Tracheal epithelial cell (primary cell): ENCODE results near the gene SLU7. TPM values are rescaled to one million over a fixed set of nuclear protein-coding genes. Genes with fewer than 3 reads are reported as not detected.

Experiments used
- total RNA-seq: library from RNA; depleted of rRNA; stranded (reverse); fragments of >200 nt; gene quantifications from 2 replicates; pipeline ENCODE4 v1.2.1, GENCODE V29; 2014

Gene SLU7
- 36.9 and 69.6 TPM in 2 replicates for total RNA-seq

DNA sequence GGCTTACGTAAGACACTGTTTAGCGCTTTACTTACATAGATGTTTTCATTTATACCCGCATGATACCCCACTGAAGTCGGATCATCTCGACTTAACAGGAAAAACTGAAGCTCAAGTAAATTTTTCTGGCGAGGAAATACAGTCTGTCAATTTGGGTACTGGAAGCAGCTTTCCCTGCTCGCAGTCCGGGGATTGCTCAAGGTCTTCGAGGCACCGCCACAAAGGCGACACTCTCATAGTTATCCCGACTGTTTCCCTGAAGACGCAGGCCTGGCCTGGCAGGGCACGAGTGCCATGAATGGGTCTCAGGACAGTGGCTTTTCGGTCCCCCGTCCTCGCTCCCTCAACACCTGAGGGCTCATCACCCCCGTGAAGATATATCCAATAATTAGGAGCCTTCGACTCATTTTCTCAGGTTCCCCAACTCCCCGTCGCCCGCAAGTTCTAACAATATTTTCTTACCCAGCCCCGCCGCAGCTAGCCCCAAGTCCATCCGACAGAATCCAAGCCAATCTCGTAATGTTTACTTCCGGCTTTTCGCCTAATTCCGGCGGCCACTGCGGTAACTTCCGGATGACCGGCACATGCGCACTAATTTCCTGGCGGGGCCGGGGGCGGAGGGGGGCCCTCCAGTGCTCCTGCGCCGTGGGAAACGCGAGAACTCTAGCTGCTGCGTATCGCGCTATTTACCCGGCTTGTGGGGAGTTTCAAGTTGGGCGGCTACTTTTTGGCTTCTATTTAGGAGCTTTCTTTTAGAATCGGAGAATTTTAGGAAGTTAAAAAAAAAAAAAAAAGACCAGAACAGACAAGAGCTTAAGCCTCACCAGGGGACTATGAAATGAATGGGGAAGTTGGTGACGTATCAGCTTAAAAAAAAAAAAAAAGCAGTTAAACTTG, at the start of gene SLU7:
Gene SLU7, minus strand, starts transcription at position 521 of the 897 bp plus-strand sequence. CDS start 3,787 bp downstream, outside the sequence.

DNA sequence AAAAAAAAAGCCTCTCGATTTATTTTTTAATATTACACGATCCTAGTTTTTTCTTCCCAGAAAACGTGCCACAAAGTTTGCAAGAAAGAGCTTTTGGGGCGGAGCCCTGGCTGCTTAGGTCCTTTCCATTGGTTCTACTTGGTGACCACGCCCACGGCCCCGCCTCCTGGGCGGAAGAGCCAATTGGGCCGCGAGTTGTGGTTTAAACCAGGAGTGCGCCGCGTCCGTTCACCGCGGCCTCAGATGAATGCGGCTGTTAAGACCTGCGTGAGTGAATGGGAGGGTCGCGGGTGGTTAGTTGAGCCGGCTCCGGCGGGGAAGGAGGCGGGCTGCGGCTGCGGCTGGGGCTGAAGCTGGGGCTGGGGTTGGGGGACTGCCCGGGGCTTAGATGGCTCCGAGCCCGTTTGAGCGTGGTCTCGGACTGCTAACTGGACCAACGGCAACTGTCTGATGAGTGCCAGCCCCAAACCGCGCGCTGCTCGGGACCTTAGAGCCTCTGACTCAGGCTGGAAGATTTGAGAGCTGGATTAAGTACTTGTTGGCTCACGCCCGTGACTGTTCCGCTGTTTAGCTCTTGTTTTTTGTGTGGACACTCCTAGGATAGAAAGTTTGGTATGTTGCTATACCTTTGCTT, 2.9 kb upstream of the SLU7 start, which contains the start of gene PTTG1:
Gene PTTG1, plus strand, starts transcription at position 231 of the 634 bp plus-strand sequence. CDS start 458 bp downstream, outside the sequence.

DNA sequence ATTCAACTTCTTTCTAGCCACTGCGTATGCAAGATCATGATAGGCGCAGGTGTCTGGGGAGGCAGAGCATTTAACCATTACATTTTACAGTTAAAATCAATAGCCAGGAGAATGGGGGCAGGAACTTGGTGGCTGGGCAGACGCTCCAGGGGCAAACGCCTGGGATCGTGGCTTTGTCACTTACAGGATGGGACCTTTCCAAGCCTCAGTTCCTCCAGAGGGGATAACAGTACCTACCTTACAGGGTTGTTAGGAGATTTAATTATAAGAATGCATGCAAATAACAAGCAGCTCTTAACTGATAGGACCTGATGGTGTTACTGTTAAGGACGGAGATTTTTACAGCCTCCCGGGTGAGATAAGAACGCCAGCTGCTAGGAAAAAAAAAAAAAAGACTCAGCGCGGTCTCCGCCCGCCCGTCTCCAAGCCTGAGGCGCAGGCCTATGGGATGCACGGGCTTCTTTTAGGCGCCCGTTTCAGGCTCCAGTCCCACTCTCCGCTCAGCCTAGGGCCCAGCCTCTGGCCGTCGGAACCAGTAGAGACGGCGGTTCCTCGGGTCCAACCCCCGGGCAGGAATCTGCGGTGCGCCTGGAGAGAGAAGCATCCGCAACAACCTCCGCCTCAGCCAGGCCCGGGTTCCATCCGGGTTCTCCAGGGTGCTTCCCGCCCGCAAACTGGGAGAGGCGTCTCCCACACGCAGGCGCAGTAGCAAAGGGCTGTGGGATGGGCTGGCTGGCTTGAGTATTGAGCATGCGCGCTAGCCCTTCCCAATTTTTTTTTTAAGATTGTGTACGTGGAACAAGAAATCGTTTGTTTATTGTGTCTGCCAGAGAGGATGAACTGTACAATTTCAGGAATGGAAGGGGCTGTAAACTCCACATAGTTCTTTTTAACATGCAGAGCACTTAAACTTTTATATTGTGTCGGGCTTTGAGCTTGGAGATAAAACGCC, 19.2 kb downstream of the SLU7 start, which contains the start of gene FAM200C:
Gene FAM200C, minus strand, starts transcription at position 653 of the 952 bp plus-strand sequence. CDS start 4,564 bp downstream, outside the sequence.

DNA sequence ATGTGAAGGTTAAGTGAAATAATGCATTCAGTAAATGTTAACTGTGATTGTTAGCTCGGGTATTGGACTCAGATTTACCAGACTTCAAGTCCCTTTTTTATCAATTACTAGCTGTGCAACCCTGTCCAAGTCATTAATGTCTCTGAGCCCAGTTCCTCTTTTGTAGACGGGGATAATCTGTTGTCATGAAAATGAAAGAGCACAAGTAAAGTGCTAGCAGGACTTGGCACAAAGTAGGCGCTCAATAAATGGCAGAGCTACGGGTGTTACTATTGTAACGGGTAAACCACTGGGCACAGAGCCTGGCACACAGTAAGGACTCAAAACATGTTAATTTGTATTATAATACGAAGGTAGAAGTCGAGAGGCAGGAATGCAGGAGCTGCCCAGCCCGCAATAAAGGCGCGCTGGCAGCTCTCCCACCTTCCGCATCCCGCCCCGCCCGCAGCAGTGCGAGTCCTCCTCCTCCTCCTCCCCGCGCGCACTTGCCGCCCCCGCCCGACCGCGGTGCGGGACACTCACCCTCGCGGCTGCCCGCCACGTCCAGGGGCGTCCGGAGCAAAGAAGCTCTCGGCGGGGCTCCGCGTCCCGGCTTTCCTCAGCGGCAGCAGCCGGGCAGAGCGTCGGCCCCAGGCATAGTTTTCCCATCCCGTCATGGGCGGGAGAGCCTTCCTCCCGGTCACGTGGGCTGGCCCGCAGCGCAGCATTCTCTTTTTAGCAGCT, 48.7 kb downstream of the SLU7 start, which contains the start of gene C1QTNF2:
Gene C1QTNF2, minus strand, starts transcription at position 637 of the 723 bp plus-strand sequence. CDS start 15,615 bp downstream, outside the sequence.

Other genes with a start within 250 kb of the SLU7 start
- gene FABP6, start 189.6 kb downstream of the SLU7 start, total RNA-seq = 1.2 TPM in 1 of 2 replicates, not detected in the other
- gene CCNJL, start 106.5 kb downstream of the SLU7 start, total RNA-seq = 1.5 and 4.8 TPM in 2 replicates
- gene C1QTNF2, start 48.5 kb downstream of the SLU7 start, total RNA-seq = not detected in 2 replicates
- 2.6 and 3.1 TPM in 2 replicates for gene FAM200C, start 19.0 kb downstream of the SLU7 start, total RNA-seq
- gene PTTG1, start 2.8 kb upstream of the SLU7 start, total RNA-seq = 130 and 184 TPM in 2 replicates